BLaER1 (cell line): ENCODE data around the gene ELMO1.

Experiments
- H3K27ac ChIP-seq: shearing (Covaris generic); formaldehyde crosslinking; 2 replicates; pipeline ENCODE4 v1.8.1; 2022
- H3K27me3 ChIP-seq: shearing (Covaris generic); formaldehyde crosslinking; 2 replicates; pipeline ENCODE4 v1.8.1; 2022
- H3K36me3 ChIP-seq: shearing (Covaris generic); formaldehyde crosslinking; 2 replicates; pipeline ENCODE4 v1.8.1; 2022
- H3K4me1 ChIP-seq: shearing (Covaris generic); formaldehyde crosslinking; 2 replicates; pipeline ENCODE4 v1.8.1; 2022
- H3K4me2 ChIP-seq: shearing (Covaris generic); formaldehyde crosslinking; 2 replicates; pipeline ENCODE4 v1.8.1; 2022
- H3K4me3 ChIP-seq: shearing (Covaris generic); formaldehyde crosslinking; 2 replicates; pipeline ENCODE4 v1.8.1; 2022
- H3K9ac ChIP-seq: shearing (Covaris generic); formaldehyde crosslinking; 2 replicates; pipeline ENCODE4 v1.8.1; 2022
- H3K9me3 ChIP-seq: shearing (Covaris generic); formaldehyde crosslinking; 2 replicates; pipeline ENCODE4 v1.8.1; 2022
- H4K20me1 ChIP-seq: shearing (Covaris generic); formaldehyde crosslinking; 2 replicates; pipeline ENCODE4 v1.8.1; 2022
- Cebpa-rat ChIP-seq: shearing (Covaris generic); IDR thresholded peaks from 2 replicates; pipeline ENCODE4 v1.8.1; 2022

Gene ELMO1

DNA sequence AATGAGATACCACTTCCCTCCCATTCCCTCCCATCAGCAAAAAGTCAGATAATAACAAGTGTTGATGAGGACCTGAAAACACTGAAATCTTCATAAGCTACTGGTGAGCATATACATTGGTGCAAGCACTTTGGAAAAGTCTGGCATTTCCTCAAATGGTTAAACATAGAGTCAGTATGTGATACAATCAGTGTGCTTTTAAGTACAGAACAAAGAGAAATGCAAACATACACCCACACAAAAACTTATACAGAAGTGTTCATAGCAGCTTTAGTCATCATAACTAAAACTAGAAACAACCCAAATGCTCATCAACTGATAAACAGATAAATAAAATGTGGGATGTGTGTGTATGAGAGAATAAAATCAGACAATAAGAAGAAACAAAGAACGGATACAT, 261.9 kb downstream of the ELMO1 start:
- H4K20me1 ChIP-seq: no peaks in the 10 kb centered on the region
- TF ChIP-seq Cebpa-rat: no peak
- no peaks in the 10 kb centered on the region for H3K27me3 ChIP-seq
- no peaks in the 10 kb centered on the region for H3K4me1 ChIP-seq
- no peaks in the 10 kb centered on the region for H3K9me3 ChIP-seq
- no peak overlapping the region for H3K27ac ChIP-seq
- H3K9ac ChIP-seq: no peak overlapping the region
- no peaks in the 10 kb centered on the region for H3K36me3 ChIP-seq
- H3K4me2 ChIP-seq: no peak overlapping the region
- no peak overlapping the region for H3K4me3 ChIP-seq

DNA sequence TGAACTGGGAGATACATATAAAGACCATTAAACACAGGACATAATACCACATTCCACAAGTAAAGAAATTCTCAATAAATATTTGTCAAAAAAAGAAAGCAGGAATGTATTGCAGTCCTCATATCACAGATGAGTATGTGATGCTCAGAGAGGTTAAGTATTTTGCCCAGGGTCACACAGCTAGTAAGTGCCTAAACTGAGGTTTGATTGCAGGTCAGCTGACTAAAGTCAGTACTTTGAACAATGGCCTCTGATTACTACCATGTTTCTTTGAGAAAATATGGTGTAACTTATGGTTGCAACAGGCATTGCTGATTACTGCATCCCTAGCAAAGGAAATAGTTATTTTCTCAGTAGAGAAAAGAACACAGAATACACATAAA, 267.1 kb downstream of the ELMO1 start:
- TF ChIP-seq Cebpa-rat: no peak
- Histone ChIP-seq H3K27ac (no peak overlapping the region), H3K27me3 (no peaks in the 10 kb centered on the region), H3K4me3 (no peak overlapping the region), H3K9me3 (no peaks in the 10 kb centered on the region), H3K4me2 (no peak overlapping the region), H4K20me1 (no peaks in the 10 kb centered on the region), H3K4me1 (no peaks in the 10 kb centered on the region), H3K9ac (no peak overlapping the region), H3K36me3 (0 out of 2 replicates have a peak, but pooled peaks cover 13% of the 10 kb centered on the region)

DNA sequence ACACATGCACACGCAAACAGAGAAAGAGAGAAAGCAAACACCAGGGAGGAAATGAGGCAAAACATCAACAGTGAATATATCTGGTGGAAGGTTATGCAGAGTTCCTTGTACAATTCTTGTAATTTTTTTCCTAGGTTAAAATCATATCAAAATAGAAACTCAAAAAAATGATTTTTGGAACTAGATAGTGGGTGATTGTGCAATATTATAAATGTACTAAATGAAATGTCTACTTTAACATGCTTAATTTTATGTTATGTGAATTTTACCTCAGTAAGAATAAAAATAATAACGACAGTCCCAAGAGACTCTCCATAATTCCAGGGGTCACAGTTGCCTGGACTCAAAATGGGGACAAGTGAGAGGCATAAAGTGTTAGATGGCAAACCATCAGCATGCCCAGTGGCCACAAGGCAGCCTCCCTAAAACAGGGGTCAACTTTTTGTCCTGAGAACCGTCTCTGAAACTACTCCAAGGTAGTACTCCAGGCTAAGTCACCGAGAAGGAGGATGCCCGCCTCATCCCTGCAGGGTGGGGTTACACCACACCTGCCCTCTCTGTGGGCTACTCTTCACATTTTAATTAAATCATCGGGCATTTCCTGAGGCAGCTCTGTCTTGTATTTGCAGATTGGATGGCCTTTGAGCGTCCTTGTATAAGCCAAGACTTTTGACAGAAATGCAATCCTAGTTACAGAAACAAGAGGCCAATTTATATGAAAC, 267.7 kb downstream of the ELMO1 start:
- H3K9ac ChIP-seq: no peak overlapping the region
- 0 out of 2 replicates have a peak, but pooled peaks cover 13% of the 10 kb centered on the region for H3K36me3 ChIP-seq
- 0 out of 2 replicates have a peak, but pooled peaks have one; percentile 15 for TF ChIP-seq Cebpa-rat
- no peak overlapping the region for H3K4me3 ChIP-seq
- no peaks in the 10 kb centered on the region for H4K20me1 ChIP-seq
- H3K27ac ChIP-seq: no peak overlapping the region
- no peaks in the 10 kb centered on the region for H3K4me1 ChIP-seq
- no peak overlapping the region for H3K4me2 ChIP-seq
- H3K27me3 ChIP-seq: no peaks in the 10 kb centered on the region
- H3K9me3 ChIP-seq: no peaks in the 10 kb centered on the region

DNA sequence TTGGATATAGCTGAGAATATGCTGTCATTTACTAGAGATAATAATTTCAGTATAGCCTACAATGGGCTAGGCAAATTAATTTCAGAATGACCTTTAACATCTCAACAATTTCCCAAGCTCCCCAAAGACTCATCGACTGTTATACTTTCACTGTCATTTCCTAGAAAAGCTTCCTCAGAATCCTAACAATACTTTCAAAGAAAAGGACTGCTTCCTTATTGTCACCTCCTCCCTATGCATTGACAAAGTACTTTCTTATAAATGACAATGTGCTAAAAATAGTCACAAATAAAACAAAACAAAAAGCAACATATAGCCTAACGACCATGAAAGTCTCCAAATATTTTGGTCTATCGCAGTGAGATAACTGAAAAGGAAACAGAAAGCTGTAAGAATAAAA, 272.6 kb downstream of the ELMO1 start:
- no peak overlapping the region for H3K4me3 ChIP-seq
- no peak overlapping the region for H3K4me2 ChIP-seq
- H3K9ac ChIP-seq: no peak overlapping the region
- peaks cover 23% of the 10 kb centered on the region for H3K36me3 ChIP-seq
- no peak overlapping the region for H3K27ac ChIP-seq
- no peaks in the 10 kb centered on the region for H3K4me1 ChIP-seq
- no peaks in the 10 kb centered on the region for H4K20me1 ChIP-seq
- no peaks in the 10 kb centered on the region for H3K9me3 ChIP-seq
- no peak for TF ChIP-seq Cebpa-rat
- H3K27me3 ChIP-seq: no peaks in the 10 kb centered on the region

DNA sequence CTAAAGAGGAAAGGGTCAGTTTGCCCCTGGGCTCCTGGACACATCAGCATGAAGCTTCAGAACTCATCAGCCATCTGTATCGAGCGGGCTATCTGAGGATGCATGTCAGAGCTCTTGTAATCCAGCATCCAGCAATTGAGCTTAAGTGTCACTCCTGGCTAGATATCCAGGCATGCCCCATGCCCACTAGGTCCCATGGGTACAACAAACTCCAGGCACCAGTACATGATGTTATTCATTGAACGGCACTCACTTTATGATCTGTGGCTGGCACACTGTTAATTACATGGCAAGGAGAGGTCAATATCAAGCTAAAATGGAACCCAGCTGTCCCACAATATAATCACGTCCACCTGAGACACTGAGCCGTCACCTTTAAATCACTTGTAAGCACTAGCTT, 274.2 kb downstream of the ELMO1 start:
- Histone ChIP-seq H3K4me3 (no peak overlapping the region), H3K36me3 (peaks cover 36% of the 10 kb centered on the region), H3K4me1 (no peaks in the 10 kb centered on the region), H3K9ac (no peak overlapping the region), H3K4me2 (no peak overlapping the region), H3K27me3 (no peaks in the 10 kb centered on the region), H3K9me3 (peaks cover 11% of the 10 kb centered on the region), H4K20me1 (no peaks in the 10 kb centered on the region), H3K27ac (no peak overlapping the region)
- no peak for TF ChIP-seq Cebpa-rat

DNA sequence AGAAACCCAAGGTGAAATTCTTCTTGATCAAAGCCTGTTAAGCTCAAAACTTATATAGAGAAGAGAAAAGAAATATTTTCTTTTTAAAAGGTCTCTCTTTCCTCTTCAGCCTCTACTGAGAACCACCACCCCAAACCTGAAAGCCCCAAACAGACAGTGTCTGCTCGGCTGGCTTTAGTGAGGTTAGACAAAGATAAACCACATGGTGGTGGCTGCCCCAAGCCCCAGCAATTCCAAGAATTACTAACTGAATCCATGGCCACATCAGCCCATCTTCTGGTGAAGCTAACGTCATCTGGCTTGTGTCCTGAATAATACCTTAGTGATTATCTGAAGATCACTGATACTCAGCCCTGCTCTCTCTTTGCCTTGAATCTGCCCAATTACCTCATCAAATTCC, 275.0 kb downstream of the ELMO1 start:
- Histone ChIP-seq H3K27me3 (no peaks in the 10 kb centered on the region), H3K4me1 (no peaks in the 10 kb centered on the region), H3K4me3 (no peak overlapping the region), H3K27ac (no peak overlapping the region), H3K36me3 (peaks cover 40% of the 10 kb centered on the region), H3K9me3 (peaks cover 15% of the 10 kb centered on the region), H3K4me2 (no peak overlapping the region), H4K20me1 (no peaks in the 10 kb centered on the region), H3K9ac (no peak overlapping the region)
- TF ChIP-seq Cebpa-rat: no peak

DNA sequence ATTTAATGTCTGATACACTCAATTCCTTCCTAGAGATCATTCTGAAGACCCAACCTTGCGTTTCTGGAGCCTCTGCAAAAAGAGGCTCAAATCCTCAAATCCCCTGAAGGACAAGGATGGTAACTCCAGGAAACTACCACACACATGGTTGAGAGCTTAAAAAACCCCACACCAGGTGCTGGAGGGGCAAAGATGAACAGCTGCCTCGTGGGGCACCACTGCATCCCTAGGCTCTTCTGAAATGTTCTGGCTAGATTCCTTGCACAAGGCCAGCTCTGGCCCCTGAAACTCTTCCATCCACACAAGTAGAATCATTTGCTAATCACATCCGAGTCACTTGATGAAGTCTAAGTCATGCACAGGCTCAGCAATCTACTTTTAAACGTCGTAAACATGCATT, 286.6 kb downstream of the ELMO1 start:
- Histone ChIP-seq H3K36me3 (no peaks in the 10 kb centered on the region), H3K9me3 (peaks cover 6% of the 10 kb centered on the region; the same call in 1 of the 2 replicates), H3K9ac (no peak overlapping the region), H3K4me2 (no peak overlapping the region), H3K27ac (no peak overlapping the region), H3K4me1 (no peaks in the 10 kb centered on the region), H4K20me1 (no peaks in the 10 kb centered on the region), H3K27me3 (no peaks in the 10 kb centered on the region), H3K4me3 (no peak overlapping the region)
- no peak for TF ChIP-seq Cebpa-rat

DNA sequence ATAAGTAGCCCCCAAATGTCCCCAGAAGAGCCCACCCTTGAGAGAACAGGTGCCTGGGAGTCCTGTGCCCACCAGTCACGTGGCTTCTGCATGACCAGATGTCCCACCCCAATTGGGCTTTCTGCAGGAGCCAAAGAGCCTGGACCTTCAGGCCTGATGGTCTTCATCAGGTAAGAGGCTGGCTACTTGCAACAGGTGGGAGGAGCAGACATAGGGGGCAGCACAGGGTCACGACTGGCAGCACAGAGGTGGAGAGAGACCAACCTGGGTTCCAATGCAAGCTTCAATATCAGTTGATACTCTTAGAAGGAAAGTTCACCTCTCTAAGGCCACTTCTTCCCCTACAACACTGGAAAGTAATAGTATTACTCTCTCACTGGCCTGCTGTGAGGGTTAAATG, 288.0 kb downstream of the ELMO1 start:
- no peak overlapping the region for H3K4me3 ChIP-seq
- TF ChIP-seq Cebpa-rat: no peak
- no peak overlapping the region for H3K9ac ChIP-seq
- no peak overlapping the region for H3K27ac ChIP-seq
- no peaks in the 10 kb centered on the region for H3K27me3 ChIP-seq
- no peaks in the 10 kb centered on the region for H4K20me1 ChIP-seq
- H3K4me2 ChIP-seq: no peak overlapping the region
- H3K4me1 ChIP-seq: no peaks in the 10 kb centered on the region
- no peaks in the 10 kb centered on the region for H3K36me3 ChIP-seq
- H3K9me3 ChIP-seq: peaks cover 6% of the 10 kb centered on the region; the same call in 1 of the 2 replicates

DNA sequence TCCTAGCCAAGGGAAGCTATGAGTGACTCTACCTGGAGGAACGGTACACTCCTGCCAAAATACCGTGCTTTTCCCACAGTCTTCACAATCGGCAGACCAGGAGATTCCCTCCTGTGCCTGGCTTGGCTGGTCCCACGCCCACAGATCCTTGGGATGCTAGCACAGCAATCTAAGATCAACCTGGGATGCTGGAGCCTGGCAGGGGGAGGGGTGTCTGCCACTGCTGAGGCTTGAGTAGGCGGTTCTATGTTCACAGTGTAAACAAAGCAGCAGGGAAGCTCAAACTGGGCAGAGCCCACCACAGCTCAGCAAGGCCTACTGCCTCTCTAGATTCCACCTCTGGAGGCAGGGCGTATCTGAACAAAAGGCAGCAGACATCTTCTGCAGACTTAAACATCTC, 295.3 kb downstream of the ELMO1 start:
- Histone ChIP-seq H3K36me3 (peaks cover 15% of the 10 kb centered on the region), H3K4me2 (no peak overlapping the region), H3K9me3 (no peaks in the 10 kb centered on the region), H3K27ac (no peak overlapping the region), H4K20me1 (no peaks in the 10 kb centered on the region), H3K27me3 (no peaks in the 10 kb centered on the region), H3K4me1 (no peaks in the 10 kb centered on the region), H3K4me3 (no peak overlapping the region), H3K9ac (no peak overlapping the region)
- no peak for TF ChIP-seq Cebpa-rat

DNA sequence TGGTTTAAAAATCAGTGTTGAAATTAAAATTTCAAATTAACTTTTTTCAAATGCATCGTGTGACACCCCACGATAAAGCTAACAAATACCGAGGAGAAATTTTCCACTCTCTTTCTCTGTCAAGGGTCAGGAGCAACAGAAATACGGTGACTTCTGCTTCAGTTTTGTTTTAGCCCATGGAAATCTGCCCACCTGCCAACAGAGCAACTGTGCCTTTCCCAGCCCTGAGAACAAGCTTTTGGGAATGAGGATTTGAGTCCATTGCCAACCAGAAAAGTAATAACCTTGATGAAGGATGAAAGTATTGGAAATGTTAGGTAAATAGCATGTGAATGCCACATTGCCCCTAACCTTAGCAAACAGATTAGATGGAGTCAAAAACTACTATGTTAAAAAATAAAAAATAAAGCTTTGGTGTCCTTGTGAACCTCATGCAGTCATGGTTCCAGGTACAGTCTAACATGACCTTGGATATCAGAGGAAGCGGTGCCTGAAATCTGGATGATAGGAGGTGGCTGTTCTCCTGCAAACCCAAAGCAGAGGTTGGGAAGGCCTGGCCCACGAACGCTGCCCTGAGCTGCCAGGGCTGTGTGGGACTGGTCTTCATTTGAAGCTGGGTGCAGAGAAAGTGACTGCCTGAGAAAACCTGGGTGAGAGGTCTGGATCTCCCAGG, 296.8 kb downstream of the ELMO1 start:
- Histone ChIP-seq H3K27ac (no peak overlapping the region), H3K4me3 (no peak overlapping the region), H3K4me2 (no peak overlapping the region), H3K9ac (no peak overlapping the region), H3K9me3 (no peaks in the 10 kb centered on the region), H3K4me1 (no peaks in the 10 kb centered on the region), H3K36me3 (peaks cover 15% of the 10 kb centered on the region), H3K27me3 (no peaks in the 10 kb centered on the region), H4K20me1 (no peaks in the 10 kb centered on the region)
- TF ChIP-seq Cebpa-rat: no peak
